SIG-M5 treated with dmso at 0.1 percent for 504 hours (cell line): ENCODE data around the gene PCYT1A.
"Not testable (repeated sequence)": the region's sequence is repeated elsewhere in the genome, so short reads cannot be mapped to it uniquely, and the experiment has no call there.

ENCODE experiments used
- DNase-seq: peaks from one replicate; lab custom pipeline; 2025; ENCODE audit not compliant: unreplicated experiment; lab: John Stamatoyannopoulos, UW

PCYT1A gene

DNA sequence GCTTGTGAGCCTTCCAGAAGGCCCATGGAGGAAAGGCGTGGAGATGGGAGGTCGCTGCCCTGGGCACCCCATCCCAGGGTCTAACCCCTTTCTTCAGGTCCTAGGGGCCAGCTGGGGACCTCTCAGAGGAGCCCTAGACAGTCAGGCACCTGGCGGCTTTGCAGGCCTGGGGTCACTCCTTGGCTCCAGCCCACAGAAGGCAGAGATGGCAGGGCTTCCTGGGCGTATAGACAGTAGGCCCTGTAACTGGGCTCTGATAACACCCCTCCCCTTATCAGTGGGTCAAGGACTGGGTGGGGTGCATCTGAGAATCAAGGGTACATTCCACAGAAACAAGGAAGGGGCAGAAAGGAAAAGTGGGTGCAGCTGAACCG is 93.0 kb downstream of the PCYT1A start:
- DNase-seq, result no peak

DNA sequence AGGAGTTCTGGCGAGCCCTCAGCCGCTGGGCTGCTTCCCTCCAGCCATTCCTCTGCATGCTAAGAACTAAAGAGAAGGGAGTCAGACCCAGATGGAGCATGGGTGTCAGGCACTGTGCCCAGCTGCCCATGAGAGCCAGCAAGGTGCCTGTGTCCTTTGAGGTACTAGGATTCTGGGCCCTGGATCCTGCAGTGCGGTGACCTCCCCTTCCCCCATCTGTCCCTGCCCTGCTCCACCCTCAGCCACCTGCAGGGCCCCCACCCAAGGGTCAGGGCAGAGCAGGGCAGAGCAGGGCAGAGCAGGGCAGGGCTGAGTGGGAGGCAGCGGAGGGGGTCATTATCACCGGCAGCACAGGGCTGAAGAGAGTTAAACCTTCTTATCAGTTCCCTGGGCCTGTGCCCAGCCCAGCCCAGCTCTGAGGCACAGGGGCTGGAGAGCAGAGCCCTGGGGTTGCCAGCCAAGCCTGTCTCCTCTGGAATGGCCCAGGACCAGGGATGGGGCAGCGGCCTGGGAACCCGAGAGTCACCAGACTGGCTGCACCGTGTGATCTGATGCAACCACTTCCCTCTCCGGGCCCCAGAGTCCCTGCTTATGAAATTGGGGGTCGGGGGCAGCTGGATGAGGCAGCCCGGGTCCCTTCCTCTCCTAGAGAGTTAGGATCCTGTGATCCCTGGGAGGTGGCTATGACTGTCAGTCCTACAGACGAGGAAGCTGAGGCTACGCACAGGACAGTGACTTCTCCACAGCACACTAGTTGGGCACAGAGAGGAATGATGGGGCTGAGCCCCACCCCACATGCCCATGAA is 93.6 kb downstream of the PCYT1A start:
- peak; percentile 19 for DNase-seq

- DNase-seq, result no peak
Measured at GRCh38 chr3:196193133-196193735, 94.3 kb downstream of the PCYT1A start.

- peak; percentile 29 for DNase-seq
Measured at GRCh38 chr3:196192524-196193051, 94.9 kb downstream of the PCYT1A start.

DNA sequence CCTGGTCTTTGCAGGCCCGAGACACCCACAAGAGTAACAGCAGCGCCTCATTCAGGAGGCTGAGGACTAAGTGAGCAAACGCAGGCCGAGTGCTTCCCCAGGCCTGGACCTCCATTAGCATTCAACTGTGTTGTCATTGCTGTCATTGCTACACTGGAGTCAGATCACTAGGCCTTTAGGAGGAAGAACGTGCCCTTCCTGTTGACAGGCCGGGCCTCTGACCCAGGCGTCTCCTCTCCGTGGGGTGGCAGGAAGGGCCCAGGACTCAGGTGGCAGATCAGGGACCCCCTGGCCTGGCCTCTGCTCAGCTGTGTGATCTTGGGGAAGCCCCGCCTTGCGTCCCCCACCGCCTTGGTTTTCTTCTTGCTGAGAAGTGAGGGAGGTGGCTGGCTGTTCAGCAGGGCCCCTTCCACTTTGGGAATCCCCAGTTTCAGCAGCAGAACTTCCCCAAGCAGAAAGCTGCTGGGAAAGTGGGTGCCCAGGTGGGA is 95.4 kb downstream of the PCYT1A start:
- DNase-seq, result peak; percentile 59

DNA sequence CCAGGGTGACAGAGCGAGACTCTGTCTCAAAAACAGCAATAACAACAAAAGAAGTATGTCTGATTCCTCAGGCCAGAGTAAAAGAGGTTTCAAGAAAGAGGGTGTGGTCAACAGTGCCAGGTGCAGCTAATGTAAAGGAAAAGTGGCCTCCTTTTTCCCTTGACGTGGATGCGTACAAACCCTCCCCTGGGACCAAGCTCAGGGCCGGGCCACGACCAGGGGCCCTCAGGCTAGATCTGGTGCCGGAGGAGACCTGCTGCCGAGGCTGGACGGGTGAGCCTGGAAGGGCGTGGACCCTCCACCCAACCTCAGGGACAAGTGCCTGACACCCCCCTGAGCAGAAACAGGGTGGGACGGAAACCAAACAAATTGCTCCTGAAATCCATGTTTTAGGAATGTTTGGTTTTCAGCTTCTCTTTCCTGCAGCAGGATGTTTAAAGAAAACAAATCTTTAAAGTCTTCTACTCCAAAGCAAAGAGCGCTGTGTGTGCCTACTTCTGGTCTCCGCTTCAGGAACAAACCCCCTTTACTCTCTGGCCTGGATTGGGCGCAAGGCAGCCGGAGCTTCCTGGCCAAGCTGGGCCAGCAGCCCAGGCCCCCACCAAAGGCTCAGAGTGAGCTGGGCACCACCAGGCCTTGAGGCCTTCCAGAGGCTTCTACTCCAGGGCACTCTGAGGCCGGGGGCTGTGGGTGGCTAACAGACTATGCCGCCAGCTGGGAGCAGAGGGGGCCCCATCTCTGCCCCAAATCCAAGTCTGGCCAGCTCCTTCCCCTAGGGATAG is 97.8 kb downstream of the PCYT1A start:
- DNase-seq, result no peak

GRCh38 chr3:196186651-196187573 is 100.6 kb downstream of the PCYT1A start:
- DNase-seq, result no peak

- DNase-seq, result no peak
Measured at GRCh38 chr3:196184881-196185280, 102.6 kb downstream of the PCYT1A start.

- not testable (repeated sequence) for DNase-seq
Measured at GRCh38 chr3:196184169-196184432, 103.4 kb downstream of the PCYT1A start.

DNA sequence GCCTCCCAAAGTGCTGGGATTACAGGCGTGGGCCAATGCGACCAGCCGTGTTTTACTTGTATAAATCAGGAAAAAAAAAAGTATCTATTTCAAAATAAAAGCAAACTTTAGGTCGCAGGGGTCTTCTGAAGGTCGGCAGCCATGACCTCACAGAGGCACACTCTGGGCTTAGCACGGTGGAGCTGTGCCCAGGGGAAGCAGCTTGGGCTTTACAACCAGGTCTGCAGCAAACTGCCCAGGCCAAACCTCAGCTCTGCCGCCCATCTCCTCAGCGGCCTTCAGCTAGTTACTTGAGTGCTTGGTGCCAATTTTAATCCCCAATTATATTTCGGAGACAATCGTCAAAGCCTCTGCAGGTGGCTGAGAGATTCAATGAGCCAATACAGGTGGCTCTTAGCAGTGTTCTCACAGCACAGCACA is 106.4 kb downstream of the PCYT1A start:
- no peak for DNase-seq

DNA sequence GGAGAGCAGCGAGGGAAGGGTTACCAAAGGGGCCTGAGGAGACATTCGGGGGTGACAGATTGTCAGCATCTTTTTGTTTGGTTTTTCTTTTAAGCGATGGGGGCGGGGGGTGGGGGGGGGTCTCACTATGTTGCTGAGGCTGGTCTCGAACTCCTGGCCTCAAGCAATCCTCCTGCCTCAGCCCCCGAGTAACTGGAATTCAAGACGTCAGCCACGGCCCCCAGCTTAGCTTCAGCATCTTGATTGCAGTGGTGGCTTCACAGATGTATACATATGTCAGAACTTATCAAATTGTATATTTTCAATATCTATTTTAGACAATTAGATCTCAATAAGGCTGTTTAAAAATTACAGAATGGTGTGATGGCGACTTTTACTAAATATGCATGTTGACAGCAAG is 107.2 kb downstream of the PCYT1A start:
- no peak for DNase-seq
